Body of pancreas (tissue), 4 donors: ENCODE measurements around the gene RGMA.

ENCODE experiments used
- CTCF ChIP-seq, 7 experiments: fragments of 450-650 bp in 4 of 7; fragments of 200-600 bp in 3 of 7; sonication (generic) in 3 of 7; IDR thresholded peaks; one replicate each; pipeline ENCODE4 v1.5.1; 2016 to 2019; ENCODE audit warnings: antibody characterized with exemption in 7 of 7
- POLR2A ChIP-seq, 3 donors: fragments of 450-650 bp; IDR thresholded peaks; one replicate each; pipeline ENCODE4 v1.6.1; 2016; ENCODE audit warnings: antibody characterized with exemption in 3 of 3, mild to moderate bottlenecking in 2 of 3

- TF ChIP-seq CTCF (IDR thresholded peaks at IDR 0.05), result no peak
- no peak for TF ChIP-seq POLR2A (IDR thresholded peaks at IDR 0.05)
Observed at GRCh38 chr15:93121107-93121506, 32.1 kb upstream of the RGMA start.
